ENCODE results near the gene ABCA12.

ABCA12 gene

GRCh38 chr2:215031321-215031720, 107.1 kb downstream of the ABCA12 start:
- DNase-seq = no peak

GRCh38 chr2:215029936-215030335, 108.5 kb downstream of the ABCA12 start:
- DNase-seq = no peak

GRCh38 chr2:215028231-215028630, 110.2 kb downstream of the ABCA12 start:
- no peak for DNase-seq

GRCh38 chr2:215027779-215028178, 110.6 kb downstream of the ABCA12 start:
- DNase-seq = no peak

- no peak for DNase-seq
Measured at GRCh38 chr2:215022910-215023309, 115.5 kb downstream of the ABCA12 start.

GRCh38 chr2:215022418-215022817, 116.0 kb downstream of the ABCA12 start:
- DNase-seq = no peak

- DNase-seq = no peak
Measured at GRCh38 chr2:215020283-215020682, 118.1 kb downstream of the ABCA12 start.

- DNase-seq = no peak
Measured at GRCh38 chr2:215019521-215020145, 118.8 kb downstream of the ABCA12 start.

GRCh38 chr2:215019085-215019484, 119.3 kb downstream of the ABCA12 start:
- no peak for DNase-seq

GRCh38 chr2:215015421-215015820, 123.0 kb downstream of the ABCA12 start:
- no peak for DNase-seq

- no peak for DNase-seq
Measured at GRCh38 chr2:215010390-215010789, 128.0 kb downstream of the ABCA12 start.

GRCh38 chr2:215003001-215003400, 135.4 kb downstream of the ABCA12 start:
- no peak for DNase-seq

- no peak for DNase-seq
Measured at GRCh38 chr2:215002500-215002899, 135.9 kb downstream of the ABCA12 start.

GRCh38 chr2:215000721-215001120, 137.7 kb downstream of the ABCA12 start:
- no peak for DNase-seq

- DNase-seq = no peak
Measured at GRCh38 chr2:214995926-214996670, 142.3 kb downstream of the ABCA12 start.

- DNase-seq = no peak
Measured at GRCh38 chr2:214995409-214995808, 143.0 kb downstream of the ABCA12 start.

GRCh38 chr2:214992911-214993310, 145.5 kb downstream of the ABCA12 start:
- no peak for DNase-seq

GRCh38 chr2:214989187-214989586, 149.2 kb downstream of the ABCA12 start:
- no peak for DNase-seq

- DNase-seq = no peak
Measured at GRCh38 chr2:214987261-214987660, 151.2 kb downstream of the ABCA12 start.

- DNase-seq = no peak
Measured at GRCh38 chr2:214985619-214986018, 152.8 kb downstream of the ABCA12 start.

GRCh38 chr2:214966420-214966819, 172.0 kb downstream of the ABCA12 start:
- DNase-seq = no peak

GRCh38 chr2:214960677-214961076, 177.7 kb downstream of the ABCA12 start:
- no peak for DNase-seq

GRCh38 chr2:214946949-214947348, 191.5 kb downstream of the ABCA12 start:
- DNase-seq = no peak

GRCh38 chr2:214934006-214934405, 204.4 kb downstream of the ABCA12 start:
- DNase-seq = no peak

GRCh38 chr2:214904634-214905033, 233.8 kb downstream of the ABCA12 start:
- no peak for DNase-seq
